Thoracic aorta (tissue), 2 donors: ENCODE measurements around the gene SH3PXD2A. TPM values are rescaled to one million over a fixed set of nuclear protein-coding genes. Genes with fewer than 3 reads are reported as not detected.

Experiments used
- ATAC-seq: fragments of 150-250 bp; one replicate; pipeline ENCODE4 v1.8.0; 2017; ENCODE audit warnings: low read depth; ENCODE audit not compliant: insufficient number of reproducible peaks, low FRiP score
- DNase-seq: peaks from one replicate; pipeline ENCODE4 v3.0.0-alpha.2; 2020; ENCODE audit warnings: low spot score
- H3K27ac ChIP-seq, 2 donors: fragments of 200-600 bp; sonication (generic); 1 replicate in 1 of 2; 2 replicates in 1 of 2; pipeline ENCODE4 v1.5.1; 2016; ENCODE audit warnings: mild to moderate bottlenecking in 2 of 2, moderate library complexity in 2 of 2
- H3K27me3 ChIP-seq: fragments of 200-600 bp; sonication (generic); replicated peaks from 2 replicates; pipeline ENCODE4 v1.6.0; 2016; ENCODE audit warnings: mild to moderate bottlenecking; ENCODE audit not compliant: insufficient read depth
- H3K36me3 ChIP-seq: fragments of 200-600 bp; sonication (generic); one replicate; pipeline ENCODE4 v1.5.1; 2016
- H3K4me1 ChIP-seq, 2 donors: fragments of 200-600 bp; sonication (generic); 1 replicate in 1 of 2; 2 replicates in 1 of 2; pipeline versions ENCODE4 v1.5.1 to v1.6.0; 2016; ENCODE audit warnings: low read depth in 2 of 2, mild to moderate bottlenecking in 1 of 2; ENCODE audit not compliant: control insufficient read depth in 1 of 2
- H3K4me3 ChIP-seq: fragments of 200-600 bp; sonication (generic); 2 replicates; pipeline ENCODE4 v1.5.1; 2016; ENCODE audit warnings: mild to moderate bottlenecking
- H3K9me3 ChIP-seq: fragments of 200-600 bp; sonication (generic); 2 replicates; pipeline ENCODE4 v1.5.1; 2016
- CTCF ChIP-seq: fragments of 200-600 bp; sonication (generic); IDR thresholded peaks from one replicate; pipeline ENCODE4 v1.5.1; 2019; ENCODE audit warnings: antibody characterized with exemption
- total RNA-seq, 2 donors: library from RNA; depleted of rRNA; stranded (reverse); fragments of >200 nt; gene quantifications; one replicate each; pipeline versions ENCODE4 v1.1.0 to v1.2.3, GENCODE V29; 2016

Gene SH3PXD2A
- total RNA-seq, 2 donors from 2014 or later = 28.3 to 51.5 TPM

GRCh38 chr10:103710490-103710889 is 144.9 kb downstream of the SH3PXD2A start:
- DNase-seq = no peak
- no peak for TF ChIP-seq CTCF
- Histone ChIP-seq H3K27ac (no peak overlapping the region), H3K9me3 (no peaks in the 10 kb centered on the region), H3K4me1 (no peaks in the 10 kb centered on the region), H3K4me3 (no peak overlapping the region), H3K36me3 (no peaks in the 10 kb centered on the region), H3K27me3 (no peaks in the 10 kb centered on the region)
- ATAC-seq = no peak

- TF ChIP-seq CTCF = no peak
- Histone ChIP-seq H3K4me3 (no peak overlapping the region), H3K36me3 (no peaks in the 10 kb centered on the region), H3K27ac (no peak overlapping the region), H3K4me1 (no peaks in the 10 kb centered on the region), H3K9me3 (no peaks in the 10 kb centered on the region), H3K27me3 (no peaks in the 10 kb centered on the region)
- no peak for DNase-seq
- ATAC-seq = no peak
These were observed 145.9 kb downstream of the SH3PXD2A start for GRCh38 chr10:103709341-103709920.

GRCh38 chr10:103708627-103709288 is 146.6 kb downstream of the SH3PXD2A start:
- ATAC-seq = no peak
- no peaks in the 10 kb centered on the region for H3K27me3 ChIP-seq
- DNase-seq = no peak
- TF ChIP-seq CTCF = no peak
- no peaks in the 10 kb centered on the region for H3K4me1 ChIP-seq
- no peak overlapping the region for H3K4me3 ChIP-seq
- no peaks in the 10 kb centered on the region for H3K9me3 ChIP-seq
- H3K36me3 ChIP-seq = no peaks in the 10 kb centered on the region
- H3K27ac ChIP-seq = no peak overlapping the region

GRCh38 chr10:103707956-103708626 is 147.3 kb downstream of the SH3PXD2A start:
- H3K36me3 ChIP-seq = no peaks in the 10 kb centered on the region
- no peaks in the 10 kb centered on the region for H3K27me3 ChIP-seq
- no peaks in the 10 kb centered on the region for H3K4me1 ChIP-seq
- no peak overlapping the region for H3K4me3 ChIP-seq
- DNase-seq (no peak), ATAC-seq (no peak)
- no peak for TF ChIP-seq CTCF
- no peaks in the 10 kb centered on the region for H3K9me3 ChIP-seq
- H3K27ac ChIP-seq = no peak overlapping the region

GRCh38 chr10:103706762-103707161 is 148.6 kb downstream of the SH3PXD2A start:
- no peak overlapping the region for H3K27ac ChIP-seq
- H3K36me3 ChIP-seq = no peaks in the 10 kb centered on the region
- no peak for TF ChIP-seq CTCF
- ATAC-seq (no peak), DNase-seq (no peak)
- H3K27me3 ChIP-seq = no peaks in the 10 kb centered on the region
- no peak overlapping the region for H3K4me3 ChIP-seq
- no peaks in the 10 kb centered on the region for H3K4me1 ChIP-seq
- H3K9me3 ChIP-seq = no peaks in the 10 kb centered on the region
